HG02870 (cell line): ENCODE results near the gene NT5M.
A peak's percentile ranks its signal among the peaks of the same experiment; 100 is the strongest.
"Not testable (repeated sequence)": the region's sequence is repeated elsewhere in the genome, so short reads cannot be mapped to it uniquely, and the experiment has no call there.

Source experiments
- ATAC-seq: cut with Tn5 transposase; IDR thresholded peaks from one replicate; pipeline ENCODE4 v1.9.1; 2021; ENCODE audit warnings: mild to moderate bottlenecking, moderate library complexity; ENCODE audit not compliant: unreplicated experiment

The NT5M gene

GRCh38 chr17:17303010-17303846 lies at the start of gene NT5M:
TSS of gene NT5M (plus strand) at chr17:17303373. CDS start at chr17:17303551, 178 bp downstream.
- ATAC-seq, result peak; percentile 39

- ATAC-seq, result no peak
These were observed 49.8 kb upstream of the NT5M start for GRCh38 chr17:17253406-17253805.

GRCh38 chr17:17254036-17254435 lies 49.1 kb upstream of the NT5M start:
- no peak for ATAC-seq

- not testable (repeated sequence) for ATAC-seq
These were observed 47.5 kb upstream of the NT5M start for GRCh38 chr17:17255689-17256088.

- ATAC-seq, result no peak
These were observed 46.9 kb upstream of the NT5M start for GRCh38 chr17:17256316-17256715.

GRCh38 chr17:17258011-17258410 lies 45.2 kb upstream of the NT5M start:
- ATAC-seq, result no peak

- ATAC-seq, result no peak
These were observed 44.2 kb upstream of the NT5M start for GRCh38 chr17:17258998-17259397.

GRCh38 chr17:17264430-17264829 lies 38.7 kb upstream of the NT5M start:
- ATAC-seq, result no peak

- ATAC-seq, result no peak
These were observed 33.0 kb upstream of the NT5M start for GRCh38 chr17:17269926-17270773.

GRCh38 chr17:17275971-17276370 lies 27.2 kb upstream of the NT5M start:
- no peak for ATAC-seq

GRCh38 chr17:17277431-17277830 lies 25.7 kb upstream of the NT5M start:
- ATAC-seq, result not testable (repeated sequence)

- no peak for ATAC-seq
These were observed 23.9 kb upstream of the NT5M start for GRCh38 chr17:17279316-17279715.

- peak; percentile 89 for ATAC-seq
These were observed 22.3 kb upstream of the NT5M start, which contains the start of gene COPS3 for GRCh38 chr17:17280613-17281549. TSS of gene COPS3 (minus strand) at chr17:17281246. CDS start at chr17:17281186, 60 bp downstream.

- no peak for ATAC-seq
These were observed 17.2 kb upstream of the NT5M start for GRCh38 chr17:17285951-17286350.

GRCh38 chr17:17289086-17289485 lies 14.1 kb upstream of the NT5M start:
- ATAC-seq, result no peak

- no peak for ATAC-seq
These were observed 13.5 kb upstream of the NT5M start for GRCh38 chr17:17289701-17290100.

GRCh38 chr17:17295141-17295540 lies 8.0 kb upstream of the NT5M start:
- no peak for ATAC-seq

GRCh38 chr17:17297217-17297616 lies 6.0 kb upstream of the NT5M start:
- ATAC-seq, result no peak

GRCh38 chr17:17298108-17298507 lies 5.1 kb upstream of the NT5M start:
- ATAC-seq, result no peak
